HG03039 (cell line): ENCODE data around the gene STS.
"Not testable (repeated sequence)": the region's sequence is repeated elsewhere in the genome, so short reads cannot be mapped to it uniquely, and the experiment has no call there.

Experiments
- ATAC-seq: cut with Tn5 transposase; IDR thresholded peaks from one replicate; pipeline ENCODE4 v1.9.1; 2021; ENCODE audit warnings: mild to moderate bottlenecking, moderate library complexity; ENCODE audit not compliant: unreplicated experiment

STS gene

GRCh38 chrX:7170898-7171297, 23.4 kb downstream of the STS start:
- ATAC-seq, result no peak

GRCh38 chrX:7178859-7179258, 31.3 kb downstream of the STS start:
- not testable (repeated sequence) for ATAC-seq

DNA sequence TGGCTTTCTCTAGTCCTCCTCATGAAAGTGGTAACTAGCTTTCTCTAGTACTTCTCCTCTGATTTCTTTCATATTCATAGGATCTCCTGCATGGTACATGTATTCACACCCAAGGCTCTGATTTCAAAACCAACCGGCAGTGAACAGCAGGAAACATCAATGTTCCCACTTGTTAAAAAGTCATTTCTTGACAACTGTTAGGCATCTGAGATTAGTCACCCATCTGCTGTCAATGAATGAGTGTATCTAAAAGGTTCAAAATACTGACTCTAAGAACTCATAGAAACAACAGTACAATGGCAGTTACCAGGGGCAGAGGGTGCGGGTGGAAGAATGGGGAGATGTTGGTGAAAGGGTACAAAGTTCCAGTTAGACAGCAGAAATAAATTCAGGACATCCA, 31.9 kb downstream of the STS start:
- ATAC-seq, result no peak

GRCh38 chrX:7184816-7185215, 37.3 kb downstream of the STS start:
- no peak for ATAC-seq

DNA sequence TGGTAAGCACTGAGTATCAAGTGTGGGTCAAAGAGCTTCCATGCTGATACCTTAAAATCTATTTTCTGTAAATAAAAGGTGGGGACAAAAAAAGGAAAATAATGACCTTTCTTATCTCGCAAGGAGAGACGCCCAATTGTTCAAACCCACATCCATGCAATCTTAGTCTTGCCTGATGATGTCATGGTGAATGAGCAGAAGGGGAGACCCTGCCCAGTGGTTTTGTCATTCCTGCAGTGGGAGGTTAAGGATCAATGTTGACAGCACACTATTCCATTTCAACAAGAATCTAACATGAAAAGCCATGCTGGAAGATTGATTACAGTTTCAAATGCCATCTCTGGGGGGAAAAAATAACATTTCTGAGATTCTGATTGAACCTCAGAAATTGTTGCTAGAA, 41.2 kb downstream of the STS start:
- ATAC-seq, result no peak

GRCh38 chrX:7190157-7190556, 42.6 kb downstream of the STS start:
- no peak for ATAC-seq

DNA sequence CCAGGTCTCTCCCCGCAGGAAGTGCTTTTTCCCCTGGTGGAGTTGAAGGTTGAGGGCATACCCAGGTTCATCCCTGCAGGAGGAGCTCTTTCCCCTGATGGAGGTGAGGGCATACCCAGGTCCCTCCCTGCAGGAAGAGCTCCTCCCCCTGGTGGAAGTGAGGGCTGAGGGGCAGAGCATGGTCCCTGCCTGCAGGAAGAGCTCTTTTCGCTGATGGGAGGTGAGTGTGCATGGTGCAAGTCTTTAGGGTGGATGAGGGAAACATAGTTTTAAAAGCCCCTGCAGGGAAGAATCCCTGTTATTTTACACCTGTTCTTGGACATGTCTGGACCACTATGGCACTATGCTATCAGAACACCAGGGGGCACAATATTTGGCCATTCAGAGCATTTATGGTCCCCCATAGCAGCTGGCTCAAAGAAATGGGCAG, 44.2 kb downstream of the STS start:
- ATAC-seq, result no peak

DNA sequence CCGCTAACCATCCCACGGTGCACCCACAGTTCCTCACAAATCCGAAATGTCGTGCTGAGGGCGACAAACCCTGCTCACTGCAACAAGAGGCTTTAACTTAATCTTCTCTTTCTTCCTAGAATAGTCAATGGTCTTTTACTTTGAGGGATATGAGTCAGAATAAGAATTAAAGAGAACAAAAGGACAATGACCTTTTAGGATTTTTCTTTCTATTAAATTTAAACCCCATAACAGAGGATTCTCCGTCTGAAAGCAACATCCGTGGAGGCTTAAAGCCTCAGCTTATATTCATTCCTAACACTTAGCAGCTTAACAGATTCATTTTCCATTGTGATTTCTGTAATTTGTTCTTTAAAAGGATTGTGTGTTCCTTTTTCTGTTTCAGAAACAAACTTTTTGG, 45.4 kb downstream of the STS start:
- ATAC-seq, result no peak

GRCh38 chrX:7194606-7195005, 47.1 kb downstream of the STS start:
- no peak for ATAC-seq
